Measurements from ENCODE around the gene BTBD1. TPM values are rescaled to one million over a fixed set of nuclear protein-coding genes. Genes with fewer than 3 reads are reported as not detected.
"Not testable (repeated sequence)": the region's sequence is repeated elsewhere in the genome, so short reads cannot be mapped to it uniquely, and the experiment has no call there.

BTBD1 gene
- total and polyA plus RNA-seq, 7 experiments from 2014 or later: 35.0 to 57.6 (median 38.0) TPM

DNA sequence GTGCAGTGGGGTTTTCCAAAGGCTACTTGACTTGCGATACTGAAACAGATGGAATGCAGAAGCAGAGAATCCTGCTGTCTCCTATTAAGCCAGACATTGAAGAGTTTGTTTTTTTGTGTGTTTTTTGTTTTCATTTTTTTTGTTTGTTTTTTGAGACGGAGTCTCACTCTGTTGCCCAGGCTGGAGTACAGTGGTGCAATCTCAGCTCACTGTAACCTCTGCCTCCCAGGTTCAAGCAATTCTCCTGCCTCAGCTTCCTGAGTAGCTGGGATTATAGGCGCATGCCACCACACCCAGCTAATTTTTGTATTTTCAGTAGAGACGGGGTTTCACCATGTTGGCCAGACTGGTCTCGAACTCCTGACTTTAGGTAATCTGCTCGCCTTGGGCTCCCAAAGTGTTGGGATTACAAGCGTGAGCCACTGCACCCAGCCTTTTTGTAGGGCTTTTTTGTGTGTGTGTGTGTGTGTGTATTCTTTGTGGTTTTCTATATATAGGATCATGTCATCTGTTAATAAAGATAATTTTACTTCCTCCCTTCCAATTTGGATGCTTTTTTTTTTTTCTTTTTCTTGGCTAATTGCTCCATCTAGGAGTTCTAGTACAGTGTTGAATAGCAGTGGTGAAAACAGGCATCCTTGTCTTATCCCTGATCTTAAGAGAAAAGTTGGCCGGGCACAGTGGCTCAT, 19.0 kb upstream of the BTBD1 start:
- DNase-seq; H3K4me1 Mint-ChIP-seq; H3K4me3 ChIP-seq (ENCODE audit: low read length); H3K27ac ChIP-seq (ENCODE audit: low read depth, low read length); H3K36me3 ChIP-seq (ENCODE audit: control insufficient read depth in 2 of 3, insufficient read depth in 3 of 3, low read length in 3 of 3); H3K4me3 Mint-ChIP-seq; H3K36me3 Mint-ChIP-seq; H3K9me3 ChIP-seq (ENCODE audit: control insufficient read depth in 2 of 3, low read length in 3 of 3); CTCF ChIA-PET; H3K4me1 ChIP-seq (ENCODE audit: control insufficient read depth in 2 of 2, insufficient read depth in 2 of 2, low read length in 2 of 2); H3K27ac Mint-ChIP-seq; POLR2A ChIA-PET; H3K27me3 ChIP-seq (ENCODE audit: control insufficient read depth in 2 of 2, insufficient read depth in 2 of 2, low read length in 2 of 2); intact Hi-C loops (cut with micrococcal nuclease); H3K9me3 Mint-ChIP-seq; ATAC-seq: not testable (repeated sequence)
- H3K27me3 Mint-ChIP-seq: peaks cover 0 to 37% (median 7%) of the 10 kb centered on the region in 5 donors

DNA sequence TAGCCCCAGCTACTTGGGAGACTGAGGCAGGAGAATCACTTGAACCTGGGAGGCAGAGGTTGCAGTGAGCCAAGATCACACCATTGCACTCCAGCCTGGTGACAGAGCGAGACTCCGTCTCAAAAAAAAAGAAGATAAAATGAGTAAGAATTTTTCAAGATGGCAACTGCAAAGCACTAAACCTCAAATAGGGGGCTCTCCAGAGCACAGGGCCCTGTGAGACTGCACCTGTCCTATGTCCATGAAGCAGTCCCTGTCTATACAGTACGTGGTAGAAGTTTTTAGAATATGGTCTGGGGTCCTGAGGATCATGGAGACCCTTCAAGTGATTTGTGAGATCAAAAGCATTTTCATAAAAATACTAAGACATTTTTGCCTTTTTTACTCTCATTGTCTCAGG, 18.4 kb upstream of the BTBD1 start:
- H3K27ac Mint-ChIP-seq; H3K4me1 Mint-ChIP-seq; H3K4me3 Mint-ChIP-seq; intact Hi-C loops (cut with micrococcal nuclease); H3K4me1 ChIP-seq (ENCODE audit: control insufficient read depth in 2 of 2, insufficient read depth in 2 of 2, low read length in 2 of 2); DNase-seq; H3K4me3 ChIP-seq (ENCODE audit: low read length); POLR2A ChIA-PET; H3K36me3 ChIP-seq (ENCODE audit: control insufficient read depth in 2 of 3, insufficient read depth in 3 of 3, low read length in 3 of 3); H3K9me3 Mint-ChIP-seq; H3K27me3 ChIP-seq (ENCODE audit: control insufficient read depth in 2 of 2, insufficient read depth in 2 of 2, low read length in 2 of 2); H3K27ac ChIP-seq (ENCODE audit: low read depth, low read length); CTCF ChIA-PET; H3K36me3 Mint-ChIP-seq; H3K9me3 ChIP-seq (ENCODE audit: control insufficient read depth in 2 of 3, low read length in 3 of 3); ATAC-seq: not testable (repeated sequence)
- peaks cover 0 to 37% (median 7%) of the 10 kb centered on the region in 5 donors for H3K27me3 Mint-ChIP-seq

DNA sequence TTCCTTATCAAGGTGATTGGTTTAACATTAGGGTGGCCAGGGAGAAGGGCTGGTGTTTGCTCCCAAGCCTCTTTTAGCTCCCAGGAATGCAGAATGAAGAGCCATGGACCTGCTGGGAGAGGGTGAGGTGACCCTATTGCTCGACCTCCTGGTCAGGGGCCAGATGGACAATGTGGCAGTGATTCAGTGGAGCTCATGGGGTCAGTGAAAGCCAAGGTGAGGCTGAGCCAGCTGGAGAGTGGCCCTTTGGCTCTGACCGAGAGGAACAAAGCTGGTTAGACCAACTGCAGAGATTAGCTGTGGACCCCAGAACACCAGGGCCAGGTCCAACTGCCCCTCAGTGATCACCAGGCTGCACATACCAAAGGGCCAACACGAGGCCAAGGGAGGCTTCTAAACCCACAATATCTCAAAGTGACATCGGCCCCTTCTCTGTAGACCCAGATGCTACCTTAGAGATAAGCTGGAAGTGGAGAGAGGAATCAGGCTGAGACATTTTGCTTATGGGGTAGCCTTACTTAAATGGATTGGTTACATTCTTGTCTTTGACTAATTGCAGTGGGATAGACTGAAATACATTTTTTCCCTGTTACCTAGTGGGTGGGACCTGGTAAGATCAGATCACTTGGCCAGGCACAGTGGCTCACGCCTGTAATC, 15.8 kb upstream of the BTBD1 start:
- intact Hi-C loops (cut with micrococcal nuclease): no loop called here
- Histone ChIP-seq H3K36me3 (ENCODE audit: control insufficient read depth in 2 of 3, insufficient read depth in 3 of 3, low read length in 3 of 3) (no peaks in the 10 kb centered on the region), H3K4me3 (ENCODE audit: low read length) (no peak overlapping the region), H3K4me1 (ENCODE audit: control insufficient read depth in 2 of 2, insufficient read depth in 2 of 2, low read length in 2 of 2) (no peaks in the 10 kb centered on the region), H3K9me3 (ENCODE audit: control insufficient read depth in 2 of 3, low read length in 3 of 3) (no peaks in the 10 kb centered on the region), H3K27me3 (ENCODE audit: control insufficient read depth in 2 of 2, insufficient read depth in 2 of 2, low read length in 2 of 2) (no peaks in the 10 kb centered on the region), H3K27ac (ENCODE audit: low read depth, low read length) (no peak overlapping the region)
- no peak overlapping the region for H3K27ac Mint-ChIP-seq
- peaks cover 16 to 51% (median 24%) of the 10 kb centered on the region in 5 donors for H3K27me3 Mint-ChIP-seq
- ChIA-PET POLR2A (no interaction called here), CTCF (no interaction called here)
- peaks cover 0 to 3% (median 0%) of the 10 kb centered on the region in 7 donors for H3K4me1 Mint-ChIP-seq
- DNase-seq (no peak), ATAC-seq (no peak)
- peaks cover 0 to 3% (median 0%) of the 10 kb centered on the region in 11 donors for H3K9me3 Mint-ChIP-seq
- H3K4me3 Mint-ChIP-seq: no peak overlapping the region
- H3K36me3 Mint-ChIP-seq: peaks cover 0 to 4% (median 0%) of the 10 kb centered on the region in 5 donors

DNA sequence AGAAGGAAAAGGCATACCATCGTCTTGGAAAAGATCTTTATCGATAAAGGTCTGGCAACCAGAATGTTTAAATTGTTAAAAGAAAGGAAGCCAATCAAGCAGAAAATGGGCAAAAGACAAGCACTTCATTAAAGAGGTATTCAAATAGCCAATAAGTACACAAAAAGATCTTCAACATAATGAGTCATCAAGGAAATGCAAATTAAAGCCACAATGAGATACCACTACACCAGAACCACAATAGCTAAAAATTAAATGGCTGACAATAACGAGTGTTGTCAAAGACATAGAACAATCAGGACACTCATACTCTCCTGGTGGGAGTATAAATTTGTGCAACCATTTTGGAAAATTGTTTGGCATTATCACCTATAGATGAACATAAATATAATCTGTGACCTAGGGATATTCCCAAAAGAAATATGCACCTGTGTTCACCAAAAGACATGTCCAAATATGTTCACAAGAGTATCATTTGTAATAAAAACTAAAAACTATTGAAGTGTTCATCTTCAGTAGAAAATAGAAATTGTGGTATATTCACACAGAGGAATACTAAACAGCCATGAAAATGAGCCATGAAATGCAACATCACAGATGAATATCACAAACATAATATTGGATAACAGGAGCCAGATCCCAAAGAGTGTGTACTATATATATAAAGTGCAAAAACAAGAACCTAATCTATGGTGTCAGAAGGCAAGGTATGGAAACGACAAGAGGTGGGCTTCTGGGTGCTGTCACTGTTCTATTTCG, 14.4 kb upstream of the BTBD1 start:
- intact Hi-C loops (cut with micrococcal nuclease): no loop called here
- Histone ChIP-seq H3K9me3 (ENCODE audit: control insufficient read depth in 2 of 3, low read length in 3 of 3) (no peaks in the 10 kb centered on the region), H3K4me3 (ENCODE audit: low read length) (no peak overlapping the region), H3K27me3 (ENCODE audit: control insufficient read depth in 2 of 2, insufficient read depth in 2 of 2, low read length in 2 of 2) (no peaks in the 10 kb centered on the region), H3K36me3 (ENCODE audit: control insufficient read depth in 2 of 3, insufficient read depth in 3 of 3, low read length in 3 of 3) (no peaks in the 10 kb centered on the region), H3K27ac (ENCODE audit: low read depth, low read length) (no peak overlapping the region), H3K4me1 (ENCODE audit: control insufficient read depth in 2 of 2, insufficient read depth in 2 of 2, low read length in 2 of 2) (no peaks in the 10 kb centered on the region)
- H3K27ac Mint-ChIP-seq: no peak overlapping the region
- ChIA-PET CTCF (no interaction called here), POLR2A (no interaction called here)
- DNase-seq: no peak
- H3K36me3 Mint-ChIP-seq: peaks cover 0 to 4% (median 0%) of the 10 kb centered on the region in 5 donors
- peaks cover 22 to 48% (median 31%) of the 10 kb centered on the region in 5 donors for H3K27me3 Mint-ChIP-seq
- no peak overlapping the region for H3K4me3 Mint-ChIP-seq
- peaks cover 0 to 3% (median 0%) of the 10 kb centered on the region in 7 donors for H3K4me1 Mint-ChIP-seq
- no peak for ATAC-seq
- H3K9me3 Mint-ChIP-seq: peaks cover 0 to 3% (median 0%) of the 10 kb centered on the region in 11 donors

DNA sequence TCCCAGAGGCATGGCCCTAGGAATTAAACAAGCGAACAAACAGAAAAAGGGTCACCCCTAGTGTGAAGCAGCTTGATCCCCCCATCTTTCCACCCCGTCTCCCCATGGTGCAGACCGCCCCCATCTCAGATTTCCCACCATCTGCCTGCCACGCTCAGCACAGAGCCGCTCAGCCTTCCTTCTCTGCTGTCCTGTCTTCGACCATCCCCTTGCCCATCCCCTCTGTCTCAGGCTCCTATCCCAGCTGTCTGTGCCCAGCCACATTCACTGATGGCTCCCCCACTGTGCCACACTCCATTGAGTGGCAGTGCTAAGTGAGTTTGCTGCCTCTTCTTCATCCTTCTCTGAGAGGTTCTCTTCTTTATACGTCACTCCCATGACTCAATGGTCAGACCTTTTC, 11.7 kb upstream of the BTBD1 start:
- H3K27ac Mint-ChIP-seq: peak overlapping the region in 1 of 9 donors; percentile 70
- no peak for DNase-seq
- H3K27me3 ChIP-seq (ENCODE audit: control insufficient read depth in 2 of 2, insufficient read depth in 2 of 2, low read length in 2 of 2): no peaks in the 10 kb centered on the region
- CTCF ChIA-PET: interaction anchor here (0.7 kb wide), 1 partner anchor 8 kb away, joined by 5 read pairs; no protein-coding TSS in a partner anchor
- H3K27me3 Mint-ChIP-seq: peaks cover 32 to 48% (median 42%) of the 10 kb centered on the region in 5 donors
- POLR2A ChIA-PET: no interaction called here
- peaks cover 0 to 3% (median 0%) of the 10 kb centered on the region in 7 donors for H3K4me1 Mint-ChIP-seq
- H3K4me3 ChIP-seq (ENCODE audit: low read length): no peak overlapping the region
- no peak for ATAC-seq
- H3K27ac ChIP-seq (ENCODE audit: low read depth, low read length): no peak overlapping the region
- intact Hi-C loops (cut with micrococcal nuclease): no loop called here
- H3K36me3 Mint-ChIP-seq: peaks cover 5 to 10% (median 8%) of the 10 kb centered on the region in 5 donors
- H3K4me3 Mint-ChIP-seq: no peak overlapping the region
- H3K4me1 ChIP-seq (ENCODE audit: control insufficient read depth in 2 of 2, insufficient read depth in 2 of 2, low read length in 2 of 2): no peaks in the 10 kb centered on the region
- H3K9me3 Mint-ChIP-seq: peaks cover 6 to 14% (median 10%) of the 10 kb centered on the region in 11 donors
- H3K9me3 ChIP-seq (ENCODE audit: control insufficient read depth in 2 of 3, low read length in 3 of 3): no peaks in the 10 kb centered on the region
- no peaks in the 10 kb centered on the region for H3K36me3 ChIP-seq (ENCODE audit: control insufficient read depth in 2 of 3, insufficient read depth in 3 of 3, low read length in 3 of 3)

DNA sequence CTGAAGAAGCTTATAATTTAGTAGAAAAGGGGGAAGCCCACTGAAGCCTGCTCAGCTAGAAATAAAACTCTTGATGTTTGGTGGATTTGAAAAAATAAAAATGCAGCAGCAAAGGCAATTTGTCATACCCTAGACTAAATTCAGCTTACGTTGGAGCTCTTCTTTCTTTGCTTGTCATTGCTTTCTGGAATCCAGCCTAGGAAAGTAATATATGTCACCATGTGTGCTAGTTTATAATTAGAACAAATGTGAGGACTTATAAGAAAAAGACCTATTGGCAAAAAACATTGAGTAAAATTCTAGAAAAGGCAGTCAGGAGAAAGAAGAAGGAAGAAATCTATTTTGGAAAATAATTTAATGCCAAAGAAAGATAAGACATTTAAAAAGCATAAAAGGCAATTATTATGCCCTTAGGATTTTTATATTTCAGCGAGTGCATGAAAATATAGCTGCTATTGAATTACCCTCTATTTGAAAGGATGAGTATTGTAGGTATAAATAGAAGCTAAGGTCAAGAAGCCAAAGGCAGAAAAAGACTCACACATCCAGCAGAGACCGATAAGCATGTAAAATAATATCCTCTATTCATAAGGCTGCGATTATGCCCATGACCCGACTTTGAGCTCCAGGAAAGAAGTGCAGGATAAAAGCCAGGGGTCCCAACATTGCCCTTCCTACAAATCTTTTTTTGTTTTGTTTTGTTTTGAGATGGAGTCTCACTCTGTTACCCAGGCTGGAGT, 10.6 kb upstream of the BTBD1 start:
- DNase-seq (no peak), ATAC-seq (no peak)
- no peak overlapping the region for H3K27ac Mint-ChIP-seq
- POLR2A ChIA-PET: no interaction called here
- Histone ChIP-seq H3K36me3 (ENCODE audit: control insufficient read depth in 2 of 3, insufficient read depth in 3 of 3, low read length in 3 of 3) (no peaks in the 10 kb centered on the region), H3K4me1 (ENCODE audit: control insufficient read depth in 2 of 2, insufficient read depth in 2 of 2, low read length in 2 of 2) (no peaks in the 10 kb centered on the region), H3K4me3 (ENCODE audit: low read length) (no peak overlapping the region), H3K27ac (ENCODE audit: low read depth, low read length) (no peak overlapping the region), H3K9me3 (ENCODE audit: control insufficient read depth in 2 of 3, low read length in 3 of 3) (no peaks in the 10 kb centered on the region), H3K27me3 (ENCODE audit: control insufficient read depth in 2 of 2, insufficient read depth in 2 of 2, low read length in 2 of 2) (no peaks in the 10 kb centered on the region)
- no peak overlapping the region for H3K4me3 Mint-ChIP-seq
- H3K36me3 Mint-ChIP-seq: peaks cover 5 to 10% (median 8%) of the 10 kb centered on the region in 5 donors
- H3K9me3 Mint-ChIP-seq: peaks cover 6 to 25% (median 14%) of the 10 kb centered on the region in 11 donors
- CTCF ChIA-PET: no interaction called here
- H3K4me1 Mint-ChIP-seq: peaks cover 0 to 3% (median 0%) of the 10 kb centered on the region in 7 donors
- intact Hi-C loops (cut with micrococcal nuclease): no loop called here
- H3K27me3 Mint-ChIP-seq: peaks cover 32 to 47% (median 42%) of the 10 kb centered on the region in 5 donors

All from naive thymus-derived CD4-positive, alpha-beta T cell (primary cell).